ENCODE data around the gene ABCF3. TPM values are rescaled to one million over a fixed set of nuclear protein-coding genes. Genes with fewer than 3 reads are reported as not detected.

ABCF3 gene
- total and polyA plus RNA-seq, 2 of the 13 experiments (the other 11 are each of a cell fraction or from before 2014, with no cell fraction given), result 38.8 to 46.5 TPM

GRCh38 chr3:184156522-184156955, 29.5 kb upstream of the ABCF3 start (continued):
- no peak for TF ChIP-seq ZNF780A (CRISPR knock-in tag; IDR thresholded peaks at IDR 0.05)
- no peak for TF ChIP-seq KLF15 (CRISPR knock-in tag; IDR thresholded peaks at IDR 0.05; ENCODE audit: borderline replicate concordance)
- TF ChIP-seq MBD4 (IDR thresholded peaks at IDR 0.05; ENCODE audit: borderline replicate concordance, low read length), result no peak
- no peak for TF ChIP-seq ZNF124 (CRISPR knock-in tag; IDR thresholded peaks at IDR 0.05)
- TF ChIP-seq KDM3A (CRISPR knock-in tag; IDR thresholded peaks at IDR 0.05; ENCODE audit: low read depth), result no peak
- TF ChIP-seq ZNF619 (CRISPR knock-in tag; IDR thresholded peaks at IDR 0.05), result no peak
- TF ChIP-seq PAF1 (CRISPR knock-in tag; IDR thresholded peaks at IDR 0.05), result no peak
- no peak for TF ChIP-seq ZMYM3 (CRISPR knock-in tag; IDR thresholded peaks at IDR 0.05)
- TF ChIP-seq SPEN (CRISPR knock-in tag; IDR thresholded peaks at IDR 0.05; ENCODE audit: low read depth), result peak; percentile 50; the same call in 1 of the 2 replicates
- no peak for TF ChIP-seq SMAD9 (CRISPR knock-in tag; IDR thresholded peaks at IDR 0.05)
- no peak for TF ChIP-seq ZNF75D (CRISPR knock-in tag; IDR thresholded peaks at IDR 0.05; ENCODE audit: borderline replicate concordance)
- no peak for TF ChIP-seq FOXC1 (CRISPR knock-in tag; IDR thresholded peaks at IDR 0.05; ENCODE audit: borderline replicate concordance)
- no peak for TF ChIP-seq SOX6 (IDR thresholded peaks at IDR 0.05)
- TF ChIP-seq SOX6 (CRISPR knock-in tag; IDR thresholded peaks at IDR 0.05), result 0 out of 2 replicates have a peak, but pooled peaks have one; percentile 32
- no peak for TF ChIP-seq DMAP1 (CRISPR knock-in tag; IDR thresholded peaks at IDR 0.05)
- TF ChIP-seq HOXA3 (CRISPR knock-in tag; IDR thresholded peaks at IDR 0.05), result no peak
- TF ChIP-seq ZBTB1 (CRISPR knock-in tag; IDR thresholded peaks at IDR 0.05; ENCODE audit: borderline replicate concordance), result no peak
- TF ChIP-seq REPIN1 (CRISPR knock-in tag; IDR thresholded peaks at IDR 0.05; ENCODE audit: borderline replicate concordance, low read depth), result peak; percentile 57; the same call in 1 of the 2 replicates
- no peak for TF ChIP-seq NR3C1 (CRISPR knock-in tag; IDR thresholded peaks at IDR 0.05)
- no peak for TF ChIP-seq ZNF589 (CRISPR knock-in tag; conservative IDR thresholded peaks at IDR 0.05)
- TF ChIP-seq NFIC (IDR thresholded peaks at IDR 0.05; ENCODE audit: low read length), result no peak
- peak; percentile 73; the same call in 1 of the 2 replicates for TF ChIP-seq ZNF44 (CRISPR knock-in tag; IDR thresholded peaks at IDR 0.05)
- TF ChIP-seq PRMT3 (CRISPR knock-in tag; IDR thresholded peaks at IDR 0.05; ENCODE audit: borderline replicate concordance, low read depth), result no peak
- TF ChIP-seq, protein P1, sequence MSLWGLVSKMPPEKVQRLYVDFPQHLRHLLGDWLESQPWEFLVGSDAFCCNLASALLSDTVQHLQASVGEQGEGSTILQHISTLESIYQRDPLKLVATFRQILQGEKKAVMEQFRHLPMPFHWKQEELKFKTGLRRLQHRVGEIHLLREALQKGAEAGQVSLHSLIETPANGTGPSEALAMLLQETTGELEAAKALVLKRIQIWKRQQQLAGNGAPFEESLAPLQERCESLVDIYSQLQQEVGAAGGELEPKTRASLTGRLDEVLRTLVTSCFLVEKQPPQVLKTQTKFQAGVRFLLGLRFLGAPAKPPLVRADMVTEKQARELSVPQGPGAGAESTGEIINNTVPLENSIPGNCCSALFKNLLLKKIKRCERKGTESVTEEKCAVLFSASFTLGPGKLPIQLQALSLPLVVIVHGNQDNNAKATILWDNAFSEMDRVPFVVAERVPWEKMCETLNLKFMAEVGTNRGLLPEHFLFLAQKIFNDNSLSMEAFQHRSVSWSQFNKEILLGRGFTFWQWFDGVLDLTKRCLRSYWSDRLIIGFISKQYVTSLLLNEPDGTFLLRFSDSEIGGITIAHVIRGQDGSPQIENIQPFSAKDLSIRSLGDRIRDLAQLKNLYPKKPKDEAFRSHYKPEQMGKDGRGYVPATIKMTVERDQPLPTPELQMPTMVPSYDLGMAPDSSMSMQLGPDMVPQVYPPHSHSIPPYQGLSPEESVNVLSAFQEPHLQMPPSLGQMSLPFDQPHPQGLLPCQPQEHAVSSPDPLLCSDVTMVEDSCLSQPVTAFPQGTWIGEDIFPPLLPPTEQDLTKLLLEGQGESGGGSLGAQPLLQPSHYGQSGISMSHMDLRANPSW (CRISPR knock-in tag; IDR thresholded peaks at IDR 0.05; ENCODE audit: borderline replicate concordance), result no peak
- no peak for TF ChIP-seq ZSCAN30 (CRISPR knock-in tag; IDR thresholded peaks at IDR 0.05)
- peak; percentile 68 for TF ChIP-seq THAP11 (CRISPR knock-in tag; IDR thresholded peaks at IDR 0.05)
- TF ChIP-seq DPF2 (CRISPR knock-in tag; IDR thresholded peaks at IDR 0.05; ENCODE audit: borderline replicate concordance, low read depth), result no peak
- TF ChIP-seq ZNF17 (CRISPR knock-in tag; IDR thresholded peaks at IDR 0.05), result no peak
- no peak for TF ChIP-seq PBX2 (CRISPR knock-in tag; IDR thresholded peaks at IDR 0.05)
- TF ChIP-seq MLLT10 (CRISPR knock-in tag; IDR thresholded peaks at IDR 0.05), result no peak
- no peak for TF ChIP-seq SRSF4 (IDR thresholded peaks at IDR 0.05; ENCODE audit: low read depth, low read length, poor library complexity, severe bottlenecking)
- no peak for TF ChIP-seq ZNF256 (CRISPR knock-in tag; conservative IDR thresholded peaks at IDR 0.05)

Measured in HepG2 (cell line).